MM.1S (cell line): ENCODE measurements around the gene ZBTB49.

Source experiments
- EZH2 ChIP-seq: fragments of 300-600 bp; sonication (generic); optimal IDR thresholded peaks from 2 replicates; pipeline ENCODE3; 2017; ENCODE audit warnings: low read depth, mild to moderate bottlenecking, antibody characterized with exemption, low read length, mixed read lengths
- EZH2phosphoT487 ChIP-seq: fragments of 300-600 bp; sonication (generic); IDR thresholded peaks from 2 replicates; pipeline ENCODE4 v1.6.1; 2018; ENCODE audit warnings: antibody characterized with exemption, low read length
- TF ChIP-seq, protein P1 (sequence below): fragments of 300-600 bp; sonication (generic); IDR thresholded peaks from 2 replicates; pipeline ENCODE4 v1.5.1; 2016; ENCODE audit warnings: antibody characterized with exemption, low read length, mixed read lengths

DNA sequence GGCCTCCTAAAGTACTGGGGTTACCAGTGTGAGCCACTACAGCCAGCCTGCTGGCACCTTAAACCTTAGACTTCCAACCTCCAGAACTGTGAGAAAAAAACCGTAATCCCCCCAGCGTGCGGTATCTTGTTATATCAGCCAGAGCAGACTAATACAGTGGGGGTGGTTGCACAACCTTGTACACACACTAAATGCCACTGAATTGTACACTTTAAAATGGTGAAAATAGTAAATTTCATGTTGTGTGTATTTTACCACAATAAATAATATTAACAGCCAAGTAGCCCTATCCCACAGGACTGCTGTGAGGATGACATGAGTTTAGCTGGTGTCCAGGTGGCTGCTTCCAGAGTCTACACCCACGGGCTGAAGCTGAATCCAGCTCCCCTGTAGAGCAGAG lies 38.8 kb downstream of the ZBTB49 start:
- TF ChIP-seq, protein P1, sequence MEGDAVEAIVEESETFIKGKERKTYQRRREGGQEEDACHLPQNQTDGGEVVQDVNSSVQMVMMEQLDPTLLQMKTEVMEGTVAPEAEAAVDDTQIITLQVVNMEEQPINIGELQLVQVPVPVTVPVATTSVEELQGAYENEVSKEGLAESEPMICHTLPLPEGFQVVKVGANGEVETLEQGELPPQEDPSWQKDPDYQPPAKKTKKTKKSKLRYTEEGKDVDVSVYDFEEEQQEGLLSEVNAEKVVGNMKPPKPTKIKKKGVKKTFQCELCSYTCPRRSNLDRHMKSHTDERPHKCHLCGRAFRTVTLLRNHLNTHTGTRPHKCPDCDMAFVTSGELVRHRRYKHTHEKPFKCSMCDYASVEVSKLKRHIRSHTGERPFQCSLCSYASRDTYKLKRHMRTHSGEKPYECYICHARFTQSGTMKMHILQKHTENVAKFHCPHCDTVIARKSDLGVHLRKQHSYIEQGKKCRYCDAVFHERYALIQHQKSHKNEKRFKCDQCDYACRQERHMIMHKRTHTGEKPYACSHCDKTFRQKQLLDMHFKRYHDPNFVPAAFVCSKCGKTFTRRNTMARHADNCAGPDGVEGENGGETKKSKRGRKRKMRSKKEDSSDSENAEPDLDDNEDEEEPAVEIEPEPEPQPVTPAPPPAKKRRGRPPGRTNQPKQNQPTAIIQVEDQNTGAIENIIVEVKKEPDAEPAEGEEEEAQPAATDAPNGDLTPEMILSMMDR = no peak
- TF ChIP-seq EZH2phosphoT487 (no peak), EZH2 (no peak)
